Fibroblast of pulmonary artery (primary cell): ENCODE measurements around the gene ERC1.
"Not testable (repeated sequence)": the region's sequence is repeated elsewhere in the genome, so short reads cannot be mapped to it uniquely, and the experiment has no call there.

ENCODE experiments used
- DNase-seq: peaks from one replicate; pipeline ENCODE4 v3.0.0-alpha.2; 2010; ENCODE audit warnings: low read depth
- H3K4me3 ChIP-seq: replicated peaks from 2 replicates; pipeline ENCODE4 v1.5.1; 2011; ENCODE audit warnings: low read depth, mild to moderate bottlenecking, control low read depth, low read length, moderate library complexity
- TF ChIP-seq, protein P1 (sequence below): IDR thresholded peaks from 2 replicates; pipeline ENCODE4 v1.5.1; 2011; ENCODE audit warnings: mild to moderate bottlenecking, control low read depth, low read length, inconsistent platforms; ENCODE audit errors: missing control alignments

The ERC1 gene

DNA sequence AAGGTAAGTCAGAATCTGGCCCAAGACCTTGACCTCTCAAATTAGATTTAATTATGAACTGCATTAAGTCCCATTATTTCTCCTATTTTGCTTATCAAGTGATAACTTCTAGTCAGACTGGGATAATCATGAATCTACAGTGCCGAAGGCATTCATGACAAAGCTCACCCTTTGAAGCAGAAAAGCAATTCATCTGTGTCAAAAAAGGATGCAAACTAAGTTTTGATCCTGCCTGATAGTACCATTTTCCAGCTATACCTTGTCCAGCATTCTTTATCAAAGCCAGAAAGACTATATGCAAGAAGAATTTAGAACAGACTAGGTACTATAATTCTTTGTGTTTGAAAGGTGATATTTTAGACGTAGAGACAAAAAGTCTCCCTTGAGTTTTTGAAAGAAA, 335.2 kb downstream of the ERC1 start:
- H3K4me3 ChIP-seq, result no peak overlapping the region
- TF ChIP-seq, protein P1, sequence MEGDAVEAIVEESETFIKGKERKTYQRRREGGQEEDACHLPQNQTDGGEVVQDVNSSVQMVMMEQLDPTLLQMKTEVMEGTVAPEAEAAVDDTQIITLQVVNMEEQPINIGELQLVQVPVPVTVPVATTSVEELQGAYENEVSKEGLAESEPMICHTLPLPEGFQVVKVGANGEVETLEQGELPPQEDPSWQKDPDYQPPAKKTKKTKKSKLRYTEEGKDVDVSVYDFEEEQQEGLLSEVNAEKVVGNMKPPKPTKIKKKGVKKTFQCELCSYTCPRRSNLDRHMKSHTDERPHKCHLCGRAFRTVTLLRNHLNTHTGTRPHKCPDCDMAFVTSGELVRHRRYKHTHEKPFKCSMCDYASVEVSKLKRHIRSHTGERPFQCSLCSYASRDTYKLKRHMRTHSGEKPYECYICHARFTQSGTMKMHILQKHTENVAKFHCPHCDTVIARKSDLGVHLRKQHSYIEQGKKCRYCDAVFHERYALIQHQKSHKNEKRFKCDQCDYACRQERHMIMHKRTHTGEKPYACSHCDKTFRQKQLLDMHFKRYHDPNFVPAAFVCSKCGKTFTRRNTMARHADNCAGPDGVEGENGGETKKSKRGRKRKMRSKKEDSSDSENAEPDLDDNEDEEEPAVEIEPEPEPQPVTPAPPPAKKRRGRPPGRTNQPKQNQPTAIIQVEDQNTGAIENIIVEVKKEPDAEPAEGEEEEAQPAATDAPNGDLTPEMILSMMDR, result no peak
- no peak for DNase-seq

DNA sequence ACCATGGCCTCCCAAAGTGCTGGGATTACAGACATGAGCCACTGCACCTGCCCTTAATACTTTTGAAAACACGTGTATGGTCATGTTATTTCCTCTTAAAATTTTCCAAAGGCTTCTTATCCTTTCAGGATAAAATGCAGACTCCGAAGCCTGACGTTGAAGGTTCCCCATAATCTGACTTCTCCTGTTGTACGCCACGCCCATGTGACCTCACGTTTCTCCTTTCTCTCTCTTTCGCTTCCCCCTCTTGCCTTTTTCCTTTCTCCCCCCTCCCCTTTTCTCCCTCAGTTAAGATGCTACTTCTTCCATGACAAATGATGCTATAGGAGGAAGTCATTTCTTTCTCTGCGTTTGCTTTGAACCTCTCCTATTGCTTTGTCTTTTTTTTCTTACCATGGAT, 337.4 kb downstream of the ERC1 start:
- no peak overlapping the region for H3K4me3 ChIP-seq
- TF ChIP-seq, protein P1, result no peak
- no peak for DNase-seq

- H3K4me3 ChIP-seq, result no peak overlapping the region
- no peak for DNase-seq
- TF ChIP-seq, protein P1, result no peak
Observed at GRCh38 chr12:1329784-1330476, 338.9 kb downstream of the ERC1 start.

GRCh38 chr12:1330477-1330827, 339.4 kb downstream of the ERC1 start:
- TF ChIP-seq, protein P1, result no peak
- DNase-seq, result no peak
- H3K4me3 ChIP-seq, result no peak overlapping the region

- DNase-seq, result no peak
- H3K4me3 ChIP-seq, result no peak overlapping the region
- TF ChIP-seq, protein P1, result no peak
Observed at GRCh38 chr12:1332327-1332726, 341.3 kb downstream of the ERC1 start.

DNA sequence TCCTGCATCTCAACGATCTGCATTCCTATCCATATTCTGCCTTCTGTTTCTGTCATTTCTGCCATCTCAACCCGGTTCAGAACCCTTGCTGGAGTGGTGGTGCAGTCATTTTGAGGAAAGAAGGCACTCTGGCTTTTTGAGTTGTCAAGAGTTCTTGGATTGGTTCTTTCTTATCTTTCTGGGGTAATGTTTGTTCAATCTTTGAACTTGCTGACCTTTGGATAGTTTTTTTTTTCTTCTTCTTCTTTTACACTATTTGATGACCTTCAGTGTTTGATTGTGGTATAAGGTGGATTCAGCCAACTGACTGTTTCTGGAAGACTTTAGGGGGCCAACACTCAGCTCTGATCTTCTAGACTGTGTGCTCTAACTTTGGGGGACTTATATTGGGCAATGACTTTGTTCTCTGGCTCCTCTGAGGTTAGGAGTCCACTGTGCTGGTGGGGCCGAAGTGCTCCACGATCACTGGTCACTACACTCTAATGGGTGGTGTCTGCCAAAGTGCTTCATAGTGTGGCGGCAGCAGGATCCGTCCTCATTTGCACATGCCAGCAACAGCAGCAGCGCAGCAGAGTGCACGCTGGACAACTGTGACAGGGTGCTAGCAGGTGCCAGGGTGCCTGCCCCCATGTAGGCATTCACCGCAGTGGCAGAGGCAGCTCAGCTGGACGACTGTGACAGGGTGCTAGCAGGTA, 347.6 kb downstream of the ERC1 start:
- DNase-seq, result no peak
- TF ChIP-seq, protein P1, result no peak
- no peak overlapping the region for H3K4me3 ChIP-seq

DNA sequence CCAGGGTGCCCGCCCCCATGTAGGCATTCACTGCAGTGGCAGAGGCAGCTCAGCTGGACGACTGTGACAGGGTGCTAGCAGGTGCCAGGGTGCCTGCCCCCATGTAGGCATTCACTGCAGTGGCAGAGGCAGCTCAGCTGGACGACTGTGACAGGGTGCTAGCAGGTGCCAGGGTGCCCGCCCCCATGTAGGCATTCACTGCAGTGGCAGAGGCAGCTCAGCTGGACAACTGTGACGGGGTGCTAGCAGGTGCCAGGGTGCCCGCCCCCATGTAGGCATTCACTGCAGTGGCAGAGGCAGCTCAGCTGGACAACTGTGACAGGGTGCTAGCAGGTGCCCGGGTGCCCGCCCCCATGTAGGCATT, 348.1 kb downstream of the ERC1 start:
- not testable (repeated sequence) for DNase-seq, H3K4me3 ChIP-seq
